GM19239 (cell line): Measurements from ENCODE around the gene ANO3.
"Not testable (repeated sequence)": the region's sequence is repeated elsewhere in the genome, so short reads cannot be mapped to it uniquely, and the experiment has no call there.

ENCODE experiments used
- DNase-seq: peaks from one replicate; pipeline ENCODE4 v3.0.0; 2011; ENCODE audit warnings: low spot score; ENCODE audit not compliant: insufficient read length
- FAIRE-seq: peaks from 2 replicates; lab custom pipeline; 2011; peaks lifted over from hg19 to GRCh38; lab: Jason Lieb, UNC

The ANO3 gene

DNA sequence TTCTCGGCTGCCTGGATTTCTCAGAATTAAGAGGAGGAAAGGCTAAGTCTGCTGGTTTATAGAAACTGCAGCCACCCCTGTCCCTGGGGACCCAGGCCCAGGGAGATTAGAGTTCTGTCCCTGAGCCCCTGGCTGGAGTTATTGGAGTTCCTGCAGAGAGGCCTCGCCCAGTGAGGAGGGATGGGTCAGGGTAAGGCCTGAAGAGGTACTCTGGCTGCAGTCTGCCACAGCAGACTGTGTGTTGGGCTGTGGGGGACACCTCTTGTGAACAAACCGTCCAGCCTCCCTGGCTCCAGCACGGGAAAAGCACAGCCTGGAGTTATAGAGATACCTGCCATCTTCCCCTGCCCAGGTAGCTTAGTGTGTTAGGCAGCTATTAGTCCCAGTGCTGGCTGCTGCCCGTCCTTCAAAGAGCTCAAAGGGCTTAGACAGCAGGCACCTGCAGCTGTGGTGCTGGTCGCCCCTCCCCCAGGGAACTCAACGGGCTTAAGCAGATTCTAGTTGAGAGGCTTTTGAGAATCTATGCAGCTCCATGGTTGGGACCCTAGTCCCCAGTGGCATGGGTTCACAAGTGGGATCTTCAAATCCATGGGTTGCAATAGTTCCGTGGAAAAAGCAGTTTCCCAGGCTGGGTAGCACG lies 276.7 kb downstream of the ANO3 start:
- FAIRE-seq (no peak), DNase-seq (no peak)

DNA sequence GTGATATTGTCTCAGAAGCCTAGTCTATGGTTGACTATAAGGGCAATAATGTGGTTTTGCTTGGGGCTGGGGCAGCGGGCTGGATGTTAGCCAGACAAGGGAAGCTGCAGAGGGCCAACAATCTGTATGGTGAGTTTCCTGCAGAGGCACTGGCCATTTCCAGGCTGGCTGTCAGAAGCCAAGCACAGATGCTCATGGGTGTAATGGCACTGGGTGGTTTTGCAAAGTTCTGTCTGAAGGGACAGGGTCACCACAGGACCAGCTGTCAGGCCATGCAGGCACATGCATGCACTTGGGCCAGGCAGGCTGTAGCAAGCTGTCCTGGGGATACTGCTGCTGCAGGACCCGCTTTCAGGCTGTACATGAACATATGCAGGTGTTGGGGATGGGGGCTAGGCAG lies 281.8 kb downstream of the ANO3 start:
- no peak for DNase-seq
- no peak for FAIRE-seq

DNA sequence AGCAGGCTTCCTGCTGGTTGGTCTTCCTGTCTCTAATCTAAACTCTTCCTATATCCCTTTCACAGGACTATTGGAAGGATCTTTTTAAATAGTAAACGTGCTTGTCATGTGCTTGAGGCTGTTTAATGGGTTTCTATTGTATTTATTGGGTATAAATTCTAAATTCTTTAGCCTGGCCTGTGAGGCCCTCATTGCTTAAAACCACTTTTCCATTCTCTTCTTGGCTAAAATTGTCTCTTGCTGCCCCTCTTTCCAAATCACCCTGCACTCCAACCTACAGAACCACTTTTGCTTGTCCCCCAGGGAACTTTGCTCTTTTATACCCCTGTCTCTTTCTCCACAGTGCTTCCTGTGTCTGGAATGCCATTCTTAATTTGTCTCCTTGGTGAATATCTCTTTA lies 286.5 kb downstream of the ANO3 start:
- FAIRE-seq (no peak), DNase-seq (no peak)

DNA sequence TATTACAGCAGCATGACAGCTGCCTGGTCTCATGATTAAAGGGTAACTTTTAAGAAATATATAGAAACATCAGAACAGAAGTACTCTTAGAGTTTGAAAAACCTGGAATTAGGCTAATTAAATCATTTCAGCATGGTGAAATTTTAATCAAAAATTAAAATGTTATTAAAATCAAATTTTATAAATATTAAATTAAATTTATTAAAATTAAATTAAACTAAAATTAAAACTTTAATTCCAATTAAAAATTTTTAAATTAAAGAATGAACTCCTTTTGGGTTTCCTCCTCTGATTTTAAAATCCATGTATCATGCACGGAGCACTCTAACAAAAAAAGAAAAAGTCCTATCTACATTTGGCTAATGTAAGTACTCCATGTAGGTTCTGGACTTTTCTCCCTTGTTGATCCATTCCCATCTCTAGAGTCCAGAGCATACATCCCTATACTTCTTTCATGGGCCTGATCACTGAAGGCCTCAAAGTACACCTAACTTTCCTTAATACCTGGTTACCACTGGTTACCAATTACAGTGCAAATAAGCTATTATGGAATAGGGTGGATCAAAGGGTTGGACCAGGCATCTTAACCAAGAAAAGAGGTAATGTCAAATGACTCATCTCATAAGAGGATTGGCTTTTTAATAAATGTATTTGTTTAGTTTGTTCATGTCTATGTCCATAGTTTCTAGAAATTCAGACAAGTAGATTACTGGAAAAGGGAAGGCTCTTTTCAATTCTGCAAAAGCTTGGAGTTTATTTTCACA lies 288.5 kb downstream of the ANO3 start:
- FAIRE-seq: no peak
- DNase-seq: no peak

DNA sequence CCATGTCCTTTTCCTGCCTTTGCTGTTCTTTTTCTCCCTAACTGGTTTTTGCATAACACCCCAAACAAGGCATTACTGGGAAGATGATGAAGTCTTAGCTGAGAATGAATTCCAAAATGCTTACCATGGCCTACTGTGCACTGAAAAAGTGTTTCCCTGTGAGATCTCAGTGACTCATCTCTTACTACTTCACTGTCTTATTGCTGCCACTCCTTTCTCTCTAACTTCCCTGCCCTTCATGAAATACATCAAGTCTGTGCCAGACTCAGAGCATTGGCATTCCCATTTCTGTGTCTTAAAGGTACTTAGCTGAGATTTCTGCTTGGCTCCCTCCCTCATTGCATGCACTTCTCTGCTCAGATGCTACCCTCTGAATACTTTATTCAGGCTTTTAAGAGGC lies 289.2 kb downstream of the ANO3 start:
- DNase-seq (no peak), FAIRE-seq (no peak)

DNA sequence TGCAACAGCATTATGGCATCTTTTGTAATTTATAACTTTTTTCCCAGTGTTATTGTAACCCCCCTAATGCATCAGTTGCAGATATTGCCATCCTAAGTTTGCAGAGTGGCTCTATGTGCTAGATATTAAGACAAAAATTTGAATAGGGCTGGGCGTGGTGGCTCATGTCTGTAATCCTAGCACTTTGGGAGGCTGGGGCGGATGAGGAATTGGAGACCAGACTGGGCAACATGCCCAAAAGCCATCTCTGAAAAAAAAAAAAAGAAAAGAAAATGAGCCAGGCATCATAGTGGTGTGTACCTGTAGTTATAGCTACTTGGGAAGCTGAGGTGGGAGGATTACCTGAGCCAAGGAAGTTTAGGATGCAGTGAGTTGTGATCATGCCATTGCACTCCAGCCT lies 290.3 kb downstream of the ANO3 start:
- DNase-seq: no peak
- no peak for FAIRE-seq

DNA sequence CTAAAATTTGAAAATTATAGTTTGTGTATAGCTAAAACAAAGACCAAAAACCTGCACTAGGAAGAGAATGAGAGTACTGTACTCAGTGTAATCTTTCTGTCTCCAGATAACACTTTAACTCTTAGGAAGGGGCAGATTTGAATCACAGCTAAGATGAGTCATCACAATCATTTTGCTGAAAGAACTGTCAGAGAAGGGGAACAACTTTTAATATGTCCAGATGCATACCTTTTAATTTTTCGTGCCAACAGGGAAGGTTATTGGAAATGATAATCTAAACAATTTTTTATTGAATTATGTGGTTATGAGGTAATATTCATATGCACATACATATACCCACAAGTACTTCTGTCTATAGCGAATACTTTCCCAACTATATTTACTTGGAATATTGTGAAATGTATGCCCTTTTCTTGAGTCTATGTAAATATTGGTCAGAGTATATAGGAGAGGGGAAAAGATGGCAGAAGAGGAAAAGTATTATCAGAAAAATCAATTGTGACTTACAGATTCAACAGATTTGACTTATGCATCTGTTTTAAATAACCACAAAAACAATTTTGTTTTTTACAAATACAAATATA lies 291.2 kb downstream of the ANO3 start:
- no peak for DNase-seq
- no peak for FAIRE-seq

DNA sequence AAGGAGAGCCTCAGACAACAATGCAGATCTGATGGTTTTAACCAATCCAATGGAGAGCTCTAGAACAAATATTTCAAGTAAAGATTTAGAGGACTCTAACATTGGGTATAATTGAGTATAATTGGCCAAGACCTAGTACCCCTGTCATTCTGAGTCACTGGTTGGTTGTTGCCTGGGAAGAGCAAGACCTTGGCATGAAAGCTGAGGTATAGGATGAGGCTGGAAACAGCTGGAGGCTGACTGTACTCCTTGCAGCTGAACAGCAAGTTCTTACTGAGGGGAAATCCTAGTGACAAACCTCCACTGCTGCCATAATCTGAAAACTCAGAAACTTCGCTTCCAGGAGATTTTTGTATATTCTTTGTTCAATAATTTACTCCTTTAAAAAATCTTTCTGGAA lies 294.4 kb downstream of the ANO3 start:
- DNase-seq (no peak), FAIRE-seq (no peak)

DNA sequence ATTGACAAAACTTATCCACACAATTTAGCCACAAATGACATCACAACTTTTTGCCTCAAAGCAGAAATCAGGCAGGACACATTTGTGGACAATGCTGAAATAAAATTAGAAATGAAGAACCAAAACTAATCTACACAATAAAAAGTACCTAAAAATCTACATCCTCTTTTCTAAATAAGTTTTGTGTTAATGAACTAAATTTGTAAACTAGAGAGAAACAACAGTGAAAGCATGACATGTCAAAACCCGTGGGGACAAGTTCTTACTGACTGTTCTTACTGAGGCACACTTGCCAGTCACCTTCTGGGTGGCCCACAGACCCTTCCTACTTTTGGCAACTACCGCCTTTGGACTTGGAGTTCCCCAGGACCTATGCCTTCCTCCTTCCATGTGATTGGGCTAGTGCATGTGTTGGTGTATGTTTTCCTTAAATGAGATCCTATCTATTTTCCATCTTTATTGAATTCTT lies 300.8 kb downstream of the ANO3 start:
- no peak for FAIRE-seq
- no peak for DNase-seq

DNA sequence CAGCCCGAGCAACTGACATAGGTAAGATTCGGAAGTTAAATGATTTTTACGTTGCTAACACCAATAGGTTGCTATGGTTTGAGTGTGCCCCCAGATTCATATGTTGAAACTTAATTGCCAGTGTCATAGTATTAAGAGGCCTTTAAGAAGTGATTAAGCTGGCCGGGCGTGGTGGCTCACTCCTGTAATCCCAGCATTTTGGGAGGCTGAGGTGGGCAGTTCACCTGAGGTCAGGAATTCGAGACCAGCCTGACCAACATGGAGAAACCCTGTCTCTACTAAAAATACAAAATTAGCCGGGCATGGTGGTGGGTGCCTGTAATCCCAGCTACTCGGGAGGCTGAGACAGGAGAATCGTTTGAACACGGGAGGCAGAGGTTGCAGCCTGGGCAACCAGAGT lies 311.4 kb downstream of the ANO3 start:
- DNase-seq, FAIRE-seq: not testable (repeated sequence)

DNA sequence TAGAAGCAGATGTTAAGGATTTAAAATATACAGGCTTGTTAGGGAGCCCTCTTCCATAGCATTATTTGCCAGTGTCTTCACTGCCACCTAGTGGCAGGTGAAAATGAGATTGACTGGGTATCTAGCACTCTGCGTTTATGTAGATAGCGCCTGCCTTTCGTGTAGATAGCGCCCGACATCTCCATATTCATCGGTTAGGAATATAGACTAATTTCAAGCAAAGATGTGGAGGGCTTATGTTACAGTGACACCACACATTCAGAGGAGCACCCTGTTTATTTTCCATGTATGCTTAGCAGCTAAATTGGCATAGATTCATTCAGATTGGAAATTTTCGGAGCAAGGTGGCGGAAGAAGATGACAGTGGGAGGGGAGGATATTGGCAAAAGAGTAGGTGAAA lies 318.0 kb downstream of the ANO3 start:
- DNase-seq (peak; percentile 7), FAIRE-seq (peak; percentile 75)

DNA sequence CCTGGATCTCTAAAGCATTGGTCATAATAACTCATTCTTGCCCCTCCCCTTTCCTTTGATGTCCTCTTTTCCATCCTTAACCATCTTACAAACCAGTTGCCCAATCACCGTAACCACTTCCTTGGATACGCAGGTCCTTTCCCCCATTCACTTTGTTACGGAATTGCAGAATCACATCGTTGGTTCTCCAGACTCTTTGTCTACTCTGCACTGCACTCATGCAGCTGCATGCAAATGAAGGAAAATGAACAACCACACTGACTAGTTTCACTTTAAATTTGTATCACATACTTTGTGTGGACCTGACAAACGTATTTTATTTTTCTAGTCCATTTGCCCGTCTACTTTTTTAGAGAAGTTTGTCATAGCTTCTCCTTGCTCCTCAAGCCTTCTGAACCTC lies 320.0 kb downstream of the ANO3 start:
- FAIRE-seq: no peak
- DNase-seq: no peak

DNA sequence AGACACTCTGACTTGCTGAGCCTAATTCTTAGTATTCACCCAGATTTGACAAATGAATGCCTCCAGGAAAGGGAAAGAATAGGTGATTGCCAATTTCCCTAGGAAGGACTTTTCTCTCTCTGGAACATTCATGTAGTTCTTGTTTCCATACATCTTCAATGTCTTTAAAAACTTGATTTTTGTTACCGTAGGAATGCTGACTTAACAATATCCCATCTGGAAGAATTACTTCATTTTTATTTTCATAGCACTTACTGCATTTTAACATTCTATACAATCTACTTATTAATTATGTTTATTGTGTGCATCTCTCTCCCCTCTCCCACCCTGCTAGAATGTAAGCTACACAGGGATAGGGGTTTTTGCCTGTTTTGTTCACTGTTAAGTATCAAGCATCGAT lies 323.4 kb downstream of the ANO3 start:
- FAIRE-seq (no peak), DNase-seq (no peak)

DNA sequence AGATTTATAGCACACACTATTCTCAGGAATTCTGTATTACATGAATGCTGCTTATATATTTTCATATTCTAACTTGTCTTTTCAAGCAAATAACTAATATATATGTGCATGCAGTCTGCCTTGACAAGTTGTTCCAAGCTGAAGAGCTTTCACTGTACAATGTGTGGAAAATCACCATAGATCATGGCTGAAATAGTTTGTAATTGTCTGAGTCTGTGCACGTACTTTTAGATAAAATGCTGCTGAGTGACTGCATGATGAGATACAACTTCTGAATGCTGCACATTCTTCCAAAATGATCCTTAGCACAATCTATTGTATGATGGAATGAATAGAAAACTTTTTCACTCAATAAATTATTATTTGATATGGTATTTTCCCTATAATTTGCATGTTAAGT lies 331.0 kb downstream of the ANO3 start:
- DNase-seq (no peak), FAIRE-seq (no peak)

DNA sequence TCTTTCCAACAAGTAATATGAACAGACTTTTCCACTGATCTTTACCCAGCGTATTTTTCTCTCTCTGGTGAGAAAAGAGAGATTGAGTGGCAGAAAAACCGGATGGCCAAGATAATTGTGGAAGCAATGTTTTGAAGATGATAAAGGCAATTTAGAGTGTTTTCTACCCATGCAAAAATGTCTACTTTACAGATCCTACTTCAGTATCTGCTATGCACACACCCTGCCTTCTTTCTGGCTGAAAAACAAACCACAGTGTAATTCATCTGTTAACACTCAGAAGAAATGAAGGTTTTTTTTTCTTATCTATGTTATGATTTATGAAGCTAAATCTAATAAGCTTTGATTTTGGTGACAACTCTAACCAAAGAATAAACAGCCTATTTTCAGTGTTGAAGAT lies 333.1 kb downstream of the ANO3 start:
- FAIRE-seq (no peak), DNase-seq (no peak)

DNA sequence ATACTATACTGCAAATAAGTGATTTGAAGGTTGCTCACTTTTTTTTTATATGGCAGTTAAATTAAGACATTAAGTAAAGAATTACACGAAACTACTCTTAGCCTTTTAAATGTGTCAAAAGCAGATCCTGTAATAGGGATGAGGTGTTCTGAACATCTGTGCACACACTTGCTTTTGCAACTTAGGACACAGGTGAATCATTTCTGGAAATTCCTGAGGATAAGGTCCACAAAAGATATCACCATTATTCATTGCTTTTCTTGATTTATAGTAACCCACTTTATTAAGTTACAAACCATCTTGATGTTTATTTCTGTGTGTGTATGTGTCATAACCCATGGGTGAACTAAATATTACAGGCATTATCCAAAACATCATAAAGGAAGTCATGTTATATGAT lies 334.0 kb downstream of the ANO3 start:
- DNase-seq (no peak), FAIRE-seq (no peak)

DNA sequence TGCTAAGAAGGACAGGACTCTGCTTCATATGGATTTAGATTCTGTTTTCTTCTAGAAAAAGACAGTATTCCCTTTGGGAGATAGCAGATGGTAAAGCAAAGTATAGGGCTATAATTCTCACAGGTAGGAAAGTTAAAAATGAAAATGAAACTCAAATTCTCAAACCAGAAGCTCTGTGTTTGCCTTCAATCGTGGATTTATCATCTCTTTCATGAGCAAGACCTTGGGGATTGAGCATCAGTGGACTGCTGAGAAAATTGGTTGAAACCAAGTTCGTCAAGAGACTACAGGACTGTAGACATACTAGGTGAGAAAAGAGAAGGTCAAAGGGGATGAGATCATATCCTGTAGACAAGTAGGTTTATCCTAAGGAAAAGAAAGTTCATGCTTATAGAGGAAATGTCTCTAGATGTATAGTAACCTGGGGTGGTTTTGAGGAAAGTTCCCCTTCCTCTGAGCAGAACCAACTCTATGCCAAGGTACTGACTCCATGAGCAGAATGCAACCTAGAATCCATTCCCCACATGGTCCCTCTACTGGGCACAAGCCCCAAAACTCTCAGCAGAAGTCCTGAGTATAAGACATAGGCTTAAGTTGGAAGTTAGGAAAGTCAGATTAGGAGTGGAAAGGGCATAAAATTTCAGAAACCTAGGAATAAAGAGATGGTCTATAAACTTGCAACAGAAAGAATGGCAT lies 343.5 kb downstream of the ANO3 start:
- no peak for FAIRE-seq

DNA sequence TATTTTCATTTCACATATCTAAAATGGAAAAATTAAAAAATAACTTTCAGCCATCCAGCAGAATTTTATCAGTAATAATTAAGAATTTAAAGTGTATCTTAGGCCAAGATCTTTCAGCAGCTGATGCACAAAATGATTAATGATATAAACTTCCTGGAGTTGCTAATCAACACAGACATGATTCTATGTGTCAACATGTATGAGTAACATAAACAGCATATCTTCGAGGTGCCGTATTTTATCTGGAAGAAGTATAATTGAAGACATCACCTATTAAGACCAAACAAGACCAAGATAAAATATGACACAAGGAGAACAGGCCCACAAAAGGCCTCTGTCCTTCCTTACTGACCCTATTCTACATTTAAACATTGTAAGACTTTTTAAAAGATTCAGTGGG lies 344.7 kb downstream of the ANO3 start:
- DNase-seq (no peak), FAIRE-seq (no peak)

More for the DNA sequence above, 343.5 kb downstream of the ANO3 start:
- DNase-seq: no peak

DNA sequence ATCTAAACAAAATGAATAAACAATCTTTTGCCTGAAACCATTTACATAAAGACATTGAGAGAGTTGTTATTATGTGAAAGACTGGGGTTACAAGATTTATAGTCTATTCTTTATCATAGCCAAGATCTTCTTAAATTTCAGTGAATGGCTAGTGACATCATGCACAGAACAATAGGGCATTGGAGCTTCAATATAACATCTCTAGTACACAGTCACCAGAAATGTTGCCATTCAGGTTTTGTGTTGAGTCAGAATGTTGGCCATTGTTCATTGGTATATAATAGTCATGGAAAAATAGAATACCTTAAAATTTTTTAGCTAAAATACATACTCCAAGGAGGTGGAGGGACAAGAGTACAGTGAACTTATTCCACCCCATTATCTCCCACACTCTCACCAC lies 345.6 kb downstream of the ANO3 start:
- DNase-seq (no peak), FAIRE-seq (no peak)

DNA sequence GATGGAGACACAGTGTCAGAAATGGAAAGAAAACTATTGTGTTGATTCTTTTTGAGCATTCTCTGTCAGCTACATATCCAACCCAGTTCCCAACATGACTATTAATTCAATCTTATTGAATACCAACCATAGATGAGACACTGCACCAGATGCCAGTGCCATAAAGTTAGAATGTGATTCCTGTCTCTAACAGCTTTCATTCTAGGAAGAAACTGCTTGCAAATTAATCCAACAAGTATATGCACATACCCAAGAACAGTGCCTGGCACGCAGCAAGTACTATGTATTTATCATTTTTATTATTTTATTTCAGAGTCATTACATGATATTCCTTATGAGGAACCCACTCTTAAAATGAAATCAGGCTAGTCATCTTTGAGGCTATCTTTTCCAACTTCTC lies 355.4 kb downstream of the ANO3 start:
- DNase-seq (no peak), FAIRE-seq (no peak)

DNA sequence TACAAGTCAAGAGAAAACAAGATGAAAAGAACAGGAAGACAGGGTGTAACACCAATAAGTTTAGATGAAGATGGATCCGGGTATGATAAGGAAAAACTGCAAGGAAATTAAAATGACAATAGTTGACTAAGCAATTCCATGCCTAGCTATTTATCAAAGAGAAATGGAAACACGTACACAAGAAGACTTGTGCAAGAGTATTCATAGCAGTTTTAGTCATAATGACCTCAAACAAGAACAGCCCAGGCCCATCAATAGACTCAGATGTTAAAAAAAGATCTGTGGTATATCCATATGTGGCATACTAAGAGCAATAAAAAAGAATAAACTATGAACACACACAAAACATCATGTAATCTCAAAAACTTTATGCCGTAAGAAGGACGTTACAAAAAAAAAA lies 356.8 kb downstream of the ANO3 start:
- no peak for FAIRE-seq

More for the DNA sequence above, 356.8 kb downstream of the ANO3 start:
- no peak for DNase-seq
